GM12878 (cell line): ENCODE results near the gene TSPAN19. TPM values are rescaled to one million over a fixed set of nuclear protein-coding genes. Genes with fewer than 3 reads are reported as not detected.

Source experiments
- ATAC-seq: fragments of 200-7000 bp; cut with Tn5 transposase; 3 replicates; pipeline ENCODE4 v1.9.1; 2020; ENCODE audit warnings: mild to moderate bottlenecking, moderate library complexity
- BruUV-seq: library from RNA; stranded (reverse); fragments of 400-500 nt; replicated peaks from 2 replicates; lab custom pipeline; 2021; lab: Mats Ljungman, UMichigan
- CTCF ChIA-PET: fragments of 300-600 bp; sonication (Branson Sonifier 250); formaldehyde crosslinking; extraction: SDS; loops from one replicate; lab custom pipeline; 2021; ENCODE audit warnings: inconsistent platforms; lab: Yijun Ruan, JAX
- POLR2A ChIA-PET: fragments of 350-600 bp; formaldehyde crosslinking; extraction: SDS; loops from one replicate; lab custom pipeline; 2021; ENCODE audit warnings: inconsistent platforms; lab: Charles Lee
- RAD21 ChIA-PET: fragments of 300-600 bp; sonication (Branson Sonifier 250); formaldehyde crosslinking; loops from one replicate; lab custom pipeline; 2023; ENCODE audit warnings: antibody characterized with exemption; ENCODE audit not compliant: unreplicated experiment; lab: Charles Lee
- SMC1A ChIA-PET: fragments of 300-600 bp; sonication (Branson Sonifier 250); formaldehyde crosslinking; loops from one replicate; lab custom pipeline; 2023; ENCODE audit not compliant: unreplicated experiment, uncharacterized antibody; lab: Charles Lee
- DNase-seq: peaks from one replicate; pipeline ENCODE4 v3.0.0-alpha.2; 2011; ENCODE audit warnings: low read depth, low spot score
- FAIRE-seq: peaks from 3 replicates; lab custom pipeline; 2011; peaks lifted over from hg19 to GRCh38; lab: Jason Lieb, UNC
- H2AFZ ChIP-seq: 2 replicates; pipeline ENCODE4 v1.6.0; 2011; ENCODE audit warnings: low read depth, low read length, control low read depth; ENCODE audit not compliant: control insufficient read depth
- H3K27ac ChIP-seq: 2 replicates; pipeline ENCODE4 v1.5.1; 2011; ENCODE audit warnings: control low read depth; ENCODE audit not compliant: control insufficient read depth, insufficient read depth
- H3K27me3 ChIP-seq, 2 experiments: replicated peaks in 1 of 2; 2 replicates each; pipeline versions ENCODE4 v1.6.0 to v1.6.1; 2011; ENCODE audit warnings: low read length in 1 of 2; ENCODE audit not compliant: control insufficient read depth in 2 of 2, insufficient read depth in 2 of 2
- H3K36me3 ChIP-seq, 2 experiments: 2 replicates each; pipeline ENCODE4 v1.5.1; 2011; ENCODE audit warnings: low read length in 1 of 2; ENCODE audit not compliant: control insufficient read depth in 2 of 2, insufficient read depth in 2 of 2
- H3K4me1 ChIP-seq: 2 replicates; pipeline ENCODE4 v1.6.1; 2011; ENCODE audit warnings: mild to moderate bottlenecking, low read length, moderate library complexity, mixed read lengths; ENCODE audit not compliant: control insufficient read depth, insufficient read depth
- H3K4me2 ChIP-seq: 2 replicates; pipeline ENCODE4 v1.6.0; 2011; ENCODE audit warnings: control low read depth; ENCODE audit not compliant: control insufficient read depth, insufficient read depth
- H3K4me3 ChIP-seq: fragments of 200-600 bp; sonication (generic); 2 replicates; pipeline ENCODE4 v1.5.1; 2016
- H3K79me2 ChIP-seq: 2 replicates; pipeline ENCODE4 v1.6.0; 2011; ENCODE audit warnings: low read length; ENCODE audit not compliant: control insufficient read depth, insufficient read depth
- H3K9ac ChIP-seq: 2 replicates; pipeline ENCODE4 v1.8.0; 2011; ENCODE audit warnings: low read length, control low read depth, mixed read lengths; ENCODE audit not compliant: control insufficient read depth, insufficient read depth
- H3K9me3 ChIP-seq: replicated peaks from 3 replicates; pipeline ENCODE4 v1.5.1; 2011; ENCODE audit warnings: mild to moderate bottlenecking, low read length; ENCODE audit not compliant: control insufficient read depth, insufficient read depth
- H4K20me1 ChIP-seq: 2 replicates; pipeline ENCODE4 v1.6.0; 2011; ENCODE audit not compliant: control insufficient read depth, insufficient read depth
- ASH2L ChIP-seq: fragments of 300-600, 200-600 bp; sonication (generic); IDR thresholded peaks from 2 replicates; pipeline ENCODE4 v1.6.1; 2017; ENCODE audit warnings: low read depth, mild to moderate bottlenecking, borderline replicate concordance
- CHD4 ChIP-seq: fragments of 200-600 bp; sonication (generic); IDR thresholded peaks from 2 replicates; pipeline ENCODE4 v1.6.1; 2016; ENCODE audit warnings: mild to moderate bottlenecking
- CREM ChIP-seq: IDR thresholded peaks from 2 replicates; pipeline ENCODE4 v1.6.1; 2014; ENCODE audit warnings: antibody characterized with exemption, low read depth
- HCFC1 ChIP-seq: fragments of 150-350 bp; IDR thresholded peaks from 2 replicates; pipeline ENCODE4 v1.6.1; 2014; ENCODE audit warnings: low read length
- IRF3 ChIP-seq: fragments of 450-650 bp; IDR thresholded peaks from 2 replicates; pipeline ENCODE4 v1.6.1; 2014; ENCODE audit warnings: mild to moderate bottlenecking
- KDM1A ChIP-seq: fragments of 200-600 bp; sonication (generic); IDR thresholded peaks from 2 replicates; pipeline ENCODE4 v1.6.1; 2016; ENCODE audit warnings: borderline replicate concordance
- NFIC ChIP-seq: IDR thresholded peaks from 2 replicates; pipeline ENCODE4 v1.6.1; 2012; ENCODE audit warnings: low read depth, mild to moderate bottlenecking, inconsistent platforms, low read length, moderate library complexity
- PAX8 ChIP-seq: fragments of 450-650 bp; IDR thresholded peaks from 2 replicates; pipeline ENCODE4 v1.6.1; 2017; ENCODE audit warnings: mild to moderate bottlenecking, moderate library complexity
- PKNOX1 ChIP-seq: fragments of 450-650 bp; IDR thresholded peaks from 2 replicates; pipeline ENCODE4 v1.6.1; 2016; ENCODE audit warnings: mild to moderate bottlenecking
- SPI1 ChIP-seq: IDR thresholded peaks from 2 replicates; pipeline ENCODE4 v1.6.1; 2011; ENCODE audit warnings: low read depth, mild to moderate bottlenecking, low read length, moderate library complexity, borderline replicate concordance; ENCODE audit not compliant: insufficient read depth
- ZBTB33 ChIP-seq: fragments of 450-650 bp; IDR thresholded peaks from 2 replicates; pipeline ENCODE4 v1.6.1; 2017; ENCODE audit warnings: mild to moderate bottlenecking
- ZNF384 ChIP-seq: IDR thresholded peaks from 2 replicates; pipeline ENCODE4 v1.6.1; 2012; ENCODE audit warnings: low read depth, mild to moderate bottlenecking, low read length, improper control_type of control experiment, borderline replicate concordance
- WGBS: methylation state at CpG from one replicate; pipeline ENCODE4 v1.1.6; 2016; ENCODE audit warnings: low lambda C conversion rate; ENCODE audit not compliant: insufficient replicate concordance, insufficient coverage; ENCODE audit errors: missing lambda C conversion rate; 5-methylcytosine and 5-hydroxymethylcytosine counted together
- in situ Hi-C: fragments of 300-500 bp; cut with MboI; formaldehyde crosslinking; loops from 9 replicates; pipeline ENCODE4 v1.14.3; 2018; ENCODE audit warnings: mixed read lengths
- intact Hi-C: fragments of 100-400 bp; cut with micrococcal nuclease; formaldehyde crosslinking; loops from one replicate; pipeline ENCODE4 v1.14.2; 2022; ENCODE audit not compliant: unreplicated experiment
- polyA plus RNA-seq, 11 experiments: library from polyadenylated mRNA; depleted of rRNA in 4 of 11; unstranded in 6 of 11; stranded (reverse) in 5 of 11; fragments of >200 nt; fragmentation: Nextera tagmentation in 4 of 11; fragmentation: Illumina TruSeq in 1 of 11; extraction: Ambion mirVana in 4 of 11; extraction: Trizol in 1 of 11; gene quantifications; 1 replicate in 1 of 11; 2 replicates in 10 of 11; pipeline versions ENCODE4 v1.2.1 to v1.2.3, GENCODE V29; 2011 to 2016; ENCODE audit warnings: inconsistent platforms in 2 of 11, missing spikeins in 2 of 11, low read depth in 1 of 11
- total RNA-seq, 4 experiments: library from RNA; depleted of rRNA in 3 of 4; stranded (reverse); fragments of >200 nt in 3 of 4; fragmentation: Illumina TruSeq in 1 of 4; extraction: Trizol in 1 of 4; gene quantifications; 2 replicates each; pipeline versions ENCODE4 v1.2.1 to v1.2.3, GENCODE V29; 2013 to 2021

The TSPAN19 gene
- total and polyA plus RNA-seq, 10 of the 15 experiments (the other 5 are each of a cell fraction or from before 2014, with no cell fraction given): not detected

GRCh38 chr12:85017618-85018017, 18.5 kb downstream of the TSPAN19 start:
- no peak overlapping the region for H3K9ac ChIP-seq
- no peaks in the 10 kb centered on the region for H3K9me3 ChIP-seq
- no peaks in the 10 kb centered on the region for H3K4me1 ChIP-seq
- no peaks in the 10 kb centered on the region for H3K36me3 ChIP-seq
- H4K20me1 ChIP-seq: no peaks in the 10 kb centered on the region
- H3K27ac ChIP-seq: no peak overlapping the region
- intact Hi-C loops: no loop called here
- H3K27me3 ChIP-seq: no peaks in the 10 kb centered on the region
- no peak overlapping the region for H3K4me3 ChIP-seq
- ChIA-PET SMC1A (no interaction called here), POLR2A (no interaction called here), CTCF (no interaction called here), RAD21 (no interaction called here)
- BruUV-seq: no TSS peak
- in situ Hi-C loops: no loop called here
- no peak for FAIRE-seq
- H2AFZ ChIP-seq: no peak overlapping the region
- no peak for DNase-seq
- TF ChIP-seq ZBTB33 (no peak), ASH2L (no peak), HCFC1 (no peak), CHD4 (no peak), ZNF384 (no peak), CREM (no peak), SPI1 (no peak)
- no peak for ATAC-seq
- H3K4me2 ChIP-seq: no peak overlapping the region
- no peaks in the 10 kb centered on the region for H3K79me2 ChIP-seq

GRCh38 chr12:85017133-85017532, 18.9 kb downstream of the TSPAN19 start:
- Histone ChIP-seq H3K9me3 (no peaks in the 10 kb centered on the region), H3K4me1 (no peaks in the 10 kb centered on the region), H3K4me3 (no peak overlapping the region), H3K9ac (no peak overlapping the region), H3K27ac (no peak overlapping the region), H3K79me2 (no peaks in the 10 kb centered on the region), H2AFZ (no peak overlapping the region), H4K20me1 (no peaks in the 10 kb centered on the region), H3K36me3 (no peaks in the 10 kb centered on the region), H3K27me3 (no peaks in the 10 kb centered on the region), H3K4me2 (no peak overlapping the region)
- ChIA-PET POLR2A (no interaction called here), RAD21 (no interaction called here), SMC1A (interaction anchor here (0.6 kb wide), 1 partner anchor 388 kb away, joined by 3 read pairs; no protein-coding TSS in a partner anchor), CTCF (no interaction called here)
- no peak for FAIRE-seq
- no peak for ATAC-seq
- 10% methylated on average over 3 of the region's 3 CpGs for WGBS
- in situ Hi-C loops: no loop called here
- no TSS peak for BruUV-seq
- DNase-seq: no peak
- intact Hi-C loops: no loop called here
- no peak for TF ChIP-seq PAX8
- TF ChIP-seq IRF3: no peak
- no peak for TF ChIP-seq PKNOX1
- TF ChIP-seq KDM1A: no peak
- no peak for TF ChIP-seq NFIC
